Muscle of leg (tissue), 11 donors: ENCODE results near the gene KIF26A. TPM values are rescaled to one million over a fixed set of nuclear protein-coding genes. Genes with fewer than 3 reads are reported as not detected.

Experiments used
- DNase-seq: peaks from one replicate; pipeline ENCODE4 v3.0.0; 2013
- H3K27ac ChIP-seq: one replicate; pipeline ENCODE4 v1.5.1; 2013; ENCODE audit warnings: mild to moderate bottlenecking, low read length, control low read depth
- H3K27me3 ChIP-seq: one replicate; pipeline ENCODE4 v1.6.1; 2013; ENCODE audit warnings: low read length; ENCODE audit not compliant: control insufficient read depth, insufficient read depth
- H3K36me3 ChIP-seq: one replicate; pipeline ENCODE4 v1.6.1; 2013; ENCODE audit warnings: low read length; ENCODE audit not compliant: control insufficient read depth, insufficient read depth
- H3K4me1 ChIP-seq: one replicate; pipeline ENCODE4 v1.6.1; 2013; ENCODE audit warnings: low read length; ENCODE audit not compliant: control insufficient read depth, insufficient read depth
- H3K4me3 ChIP-seq: one replicate; pipeline ENCODE4 v1.5.1; 2013; ENCODE audit warnings: low read length, control low read depth
- H3K9me3 ChIP-seq: replicated peaks from 2 replicates; pipeline ENCODE4 v1.6.1; 2013; ENCODE audit warnings: low read depth, low read length; ENCODE audit not compliant: control insufficient read depth
- WGBS: methylation state at CpG from one replicate; pipeline ENCODE4 v1.1.5; 2013; ENCODE audit warnings: missing lambda C conversion rate; ENCODE audit not compliant: insufficient coverage; 5-methylcytosine and 5-hydroxymethylcytosine counted together
- polyA plus RNA-seq, 8 donors: library from polyadenylated mRNA; unstranded; fragments of 120-200 nt; gene quantifications; one replicate each; pipeline versions ENCODE4 v1.2.1 to v1.2.3, GENCODE V29; 2013; ENCODE audit warnings: inconsistent platforms in 1 of 8, low replicate concordance in 1 of 8; ENCODE audit not compliant: insufficient read length in 8 of 8, insufficient read depth in 1 of 8
- total RNA-seq: library from RNA; stranded (reverse); fragments of 120-200 nt; gene quantifications from one replicate; pipeline ENCODE4 v1.2.4, GENCODE V29; 2013

Gene KIF26A
- total and polyA plus RNA-seq, 9 donors: 7.3 to 12.8 (median 10.5) TPM

GRCh38 chr14:104230119-104230815 is 91.9 kb downstream of the KIF26A start:
- Histone ChIP-seq H3K4me3 (no peak overlapping the region), H3K36me3 (no peaks in the 10 kb centered on the region), H3K4me1 (peaks cover 28% of the 10 kb centered on the region), H3K9me3 (peaks cover 22% of the 10 kb centered on the region), H3K27me3 (no peaks in the 10 kb centered on the region), H3K27ac (no peak overlapping the region)
- WGBS: 69% methylated on average over 10 of the region's 19 CpGs
- DNase-seq: no peak

Other genes starting within 250 kb of the KIF26A start
- 0.22 TPM for gene TDRD9, start 210.1 kb upstream of the KIF26A start, total RNA-seq
- gene TDRD9, start 210.1 kb upstream of the KIF26A start, polyA plus RNA-seq: under 1 TPM; 0.12 to 0.80 (median 0.43) TPM
- gene RD3L, start 196.1 kb upstream of the KIF26A start, total RNA-seq: not detected
- not detected for gene RD3L, start 196.1 kb upstream of the KIF26A start, polyA plus RNA-seq
- gene ASPG, start 52.9 kb upstream of the KIF26A start, total RNA-seq: 0.71 TPM
- gene ASPG, start 52.9 kb upstream of the KIF26A start, polyA plus RNA-seq: 1 to 10 TPM in 6 of 8 donors, under 1 TPM in 2; 0.37 to 2.5 (median 1.3) TPM